NT2/D1 (cell line): ENCODE results near the gene RB1.

Experiments used
- DNase-seq: peaks from one replicate; pipeline ENCODE4 v3.0.0-alpha.2; 2011; ENCODE audit warnings: low read depth, low spot score
- H3K27me3 ChIP-seq: 2 replicates; pipeline ENCODE4 v1.6.0; 2011; ENCODE audit warnings: mild to moderate bottlenecking; ENCODE audit not compliant: insufficient read length, insufficient read depth
- H3K36me3 ChIP-seq: 2 replicates; pipeline ENCODE4 v1.6.1; 2011; ENCODE audit warnings: mild to moderate bottlenecking, low read length, mixed read lengths; ENCODE audit not compliant: insufficient read depth, insufficient read length
- H3K4me1 ChIP-seq: 2 replicates; pipeline ENCODE4 v1.5.1; 2011; ENCODE audit not compliant: insufficient read depth, insufficient read length
- H3K4me3 ChIP-seq: 2 replicates; pipeline ENCODE4 v1.5.1; 2011; ENCODE audit warnings: low read depth; ENCODE audit not compliant: insufficient read length
- H3K9ac ChIP-seq: 2 replicates; pipeline ENCODE4 v1.6.0; 2011; ENCODE audit warnings: low read depth; ENCODE audit not compliant: insufficient read length
- H3K9me3 ChIP-seq: 2 replicates; pipeline ENCODE4 v1.5.1; 2011; ENCODE audit warnings: mild to moderate bottlenecking, low read length; ENCODE audit not compliant: insufficient read depth
- SUZ12 ChIP-seq: IDR thresholded peaks from 2 replicates; pipeline ENCODE4 v1.6.1; 2011; ENCODE audit not compliant: insufficient read length, insufficient read depth; ENCODE audit errors: extremely low read depth
- YY1 ChIP-seq: IDR thresholded peaks from 2 replicates; pipeline ENCODE4 v1.6.1; 2011; ENCODE audit not compliant: insufficient read length, insufficient read depth
- ZNF274 ChIP-seq: IDR thresholded peaks from 2 replicates; pipeline ENCODE4 v1.6.1; 2011; ENCODE audit warnings: mild to moderate bottlenecking, low read depth, low read length

Gene RB1

DNA sequence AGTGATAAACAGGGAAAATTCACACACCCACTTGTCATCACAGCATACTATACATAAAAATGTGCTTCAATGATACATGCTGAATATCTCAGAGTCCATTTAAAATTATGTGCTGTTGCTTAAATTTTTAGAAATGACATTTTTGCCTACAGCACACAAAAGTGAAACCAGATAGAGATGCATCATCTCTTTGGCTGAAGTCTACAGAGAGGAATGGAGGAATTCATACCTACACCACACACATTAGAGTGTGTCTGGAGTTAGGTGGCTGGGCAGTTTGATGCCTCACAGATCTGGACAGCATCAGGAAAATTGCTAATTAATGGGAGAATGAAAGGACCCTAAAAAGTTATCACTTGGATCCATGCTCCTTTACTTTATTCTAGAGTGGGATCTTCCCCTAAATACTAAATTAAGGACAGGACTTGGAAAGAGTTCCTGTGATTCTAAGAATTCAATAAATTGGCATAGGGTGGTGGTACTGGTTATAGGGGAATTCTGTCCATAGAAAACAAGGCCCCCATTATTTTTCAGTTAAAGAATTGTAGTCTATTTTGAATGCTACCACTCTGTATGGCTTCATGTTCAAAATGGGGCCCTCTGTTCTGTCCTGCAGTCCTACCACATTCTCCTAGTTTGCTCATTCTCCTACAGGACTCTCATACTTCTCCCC, 188.0 kb downstream of the RB1 start:
- no peak for DNase-seq
- no peak for TF ChIP-seq SUZ12
- TF ChIP-seq YY1 = no peak
- TF ChIP-seq ZNF274 = no peak
- Histone ChIP-seq H3K9ac (no peak overlapping the region), H3K4me1 (no peaks in the 10 kb centered on the region), H3K4me3 (no peak overlapping the region), H3K27me3 (no peaks in the 10 kb centered on the region), H3K36me3 (no peaks in the 10 kb centered on the region), H3K9me3 (no peaks in the 10 kb centered on the region)

DNA sequence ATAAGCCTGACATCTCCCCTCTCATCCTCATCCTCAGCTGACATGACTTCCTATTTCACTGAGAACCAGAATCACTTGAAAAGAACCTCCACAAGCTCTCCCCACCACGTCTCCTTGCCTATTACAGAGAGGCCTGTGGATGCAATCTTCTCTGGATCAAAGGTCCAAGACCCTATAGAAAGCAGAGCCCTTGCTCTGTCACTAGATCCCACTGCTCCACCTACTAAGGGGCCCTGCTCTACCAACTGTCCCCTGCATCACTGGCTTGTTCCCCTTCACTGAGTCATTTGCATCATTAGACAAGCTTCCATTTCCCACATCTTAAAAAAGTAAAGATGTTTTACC, 188.5 kb downstream of the RB1 start:
- H3K9ac ChIP-seq = no peak overlapping the region
- H3K36me3 ChIP-seq = no peaks in the 10 kb centered on the region
- H3K4me3 ChIP-seq = no peak overlapping the region
- no peaks in the 10 kb centered on the region for H3K9me3 ChIP-seq
- TF ChIP-seq YY1 (no peak), SUZ12 (no peak), ZNF274 (no peak)
- no peaks in the 10 kb centered on the region for H3K27me3 ChIP-seq
- H3K4me1 ChIP-seq = no peaks in the 10 kb centered on the region
- DNase-seq = no peak

DNA sequence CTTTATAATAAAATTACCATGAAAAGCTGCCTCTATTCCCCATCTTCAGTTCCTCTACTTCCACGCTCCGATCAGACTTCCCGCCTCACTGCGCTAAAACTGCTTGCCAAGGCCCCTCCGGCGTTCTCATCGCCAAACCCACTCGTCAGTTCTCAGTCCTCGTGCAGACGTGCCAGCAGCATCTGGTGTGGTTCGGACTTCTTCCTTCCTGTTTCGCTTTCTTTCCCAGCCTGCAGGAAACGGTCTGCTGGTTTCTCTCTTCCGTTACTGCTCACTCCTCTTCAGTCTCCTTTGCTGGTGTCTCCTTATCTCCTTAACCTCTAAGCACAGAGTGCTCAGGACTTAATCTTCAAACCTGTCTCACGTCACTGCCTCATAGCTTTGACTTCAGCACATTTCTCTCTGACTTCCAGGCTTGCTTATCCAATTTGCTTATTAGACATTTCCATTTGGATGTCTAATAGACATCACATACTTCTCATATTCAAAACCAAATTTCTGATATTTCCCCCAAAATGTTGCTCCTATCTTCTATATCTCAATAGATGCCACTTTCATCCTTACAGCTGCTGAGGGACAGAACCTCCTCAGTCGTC, 189.0 kb downstream of the RB1 start:
- Histone ChIP-seq H3K4me1 (no peaks in the 10 kb centered on the region), H3K4me3 (no peak overlapping the region), H3K9me3 (no peaks in the 10 kb centered on the region), H3K36me3 (no peaks in the 10 kb centered on the region), H3K27me3 (no peaks in the 10 kb centered on the region), H3K9ac (no peak overlapping the region)
- TF ChIP-seq ZNF274 (no peak), YY1 (no peak), SUZ12 (no peak)
- DNase-seq = no peak

DNA sequence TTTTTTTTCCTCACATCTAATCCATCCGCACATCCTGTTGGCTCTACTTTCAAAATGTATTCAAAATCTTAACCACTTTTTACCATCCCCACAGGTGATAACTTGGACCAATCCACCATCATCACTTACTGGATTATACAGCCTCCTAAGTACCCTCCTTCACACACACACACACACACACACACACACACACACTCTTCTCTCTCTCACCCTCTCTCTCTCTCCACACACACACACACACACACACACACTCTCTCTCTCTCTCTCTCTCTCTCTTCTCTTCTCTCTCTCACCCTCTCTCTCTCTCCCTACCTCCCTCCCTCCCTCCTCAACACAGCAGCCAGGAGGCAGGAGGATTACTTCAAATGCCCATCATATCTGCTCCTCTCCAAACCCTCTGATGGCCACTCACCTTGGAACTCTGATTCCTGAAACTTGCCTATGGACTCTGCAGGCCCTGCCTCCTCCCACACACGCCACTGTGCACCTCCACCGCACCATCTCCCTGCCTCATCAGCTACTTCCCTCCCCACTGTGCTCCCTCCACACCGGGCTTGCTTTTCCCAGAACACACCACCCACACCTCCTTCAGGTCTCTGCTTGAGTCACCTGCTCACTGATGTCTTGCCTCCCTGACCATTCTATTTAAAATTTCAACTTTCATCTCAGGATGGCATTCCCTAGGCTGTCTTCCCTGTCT, 189.7 kb downstream of the RB1 start:
- no peaks in the 10 kb centered on the region for H3K36me3 ChIP-seq
- no peak for DNase-seq
- no peak overlapping the region for H3K4me3 ChIP-seq
- H3K9ac ChIP-seq = no peak overlapping the region
- no peak for TF ChIP-seq YY1
- no peak for TF ChIP-seq SUZ12
- TF ChIP-seq ZNF274 = no peak
- no peaks in the 10 kb centered on the region for H3K4me1 ChIP-seq
- no peaks in the 10 kb centered on the region for H3K9me3 ChIP-seq
- H3K27me3 ChIP-seq = no peaks in the 10 kb centered on the region

DNA sequence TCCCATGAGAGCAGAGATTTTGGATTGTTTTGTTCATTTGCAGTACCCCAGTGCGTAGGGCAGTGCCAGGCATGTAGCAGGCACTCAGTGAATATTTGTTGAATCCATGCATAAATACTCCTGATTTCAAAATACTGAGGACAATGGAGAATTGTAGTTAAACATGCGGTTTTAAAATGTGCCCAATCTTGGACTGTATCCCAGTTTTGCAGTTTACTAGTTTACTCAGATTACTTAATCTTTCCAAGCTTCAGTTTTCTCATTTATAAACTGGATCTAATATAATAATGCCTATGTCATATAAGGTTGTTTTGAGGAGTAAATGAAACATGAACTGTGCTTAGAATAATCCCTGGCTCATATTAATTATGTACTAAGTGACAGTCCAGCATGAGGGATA, 190.3 kb downstream of the RB1 start:
- no peaks in the 10 kb centered on the region for H3K27me3 ChIP-seq
- no peak overlapping the region for H3K4me3 ChIP-seq
- H3K9ac ChIP-seq = no peak overlapping the region

DNA sequence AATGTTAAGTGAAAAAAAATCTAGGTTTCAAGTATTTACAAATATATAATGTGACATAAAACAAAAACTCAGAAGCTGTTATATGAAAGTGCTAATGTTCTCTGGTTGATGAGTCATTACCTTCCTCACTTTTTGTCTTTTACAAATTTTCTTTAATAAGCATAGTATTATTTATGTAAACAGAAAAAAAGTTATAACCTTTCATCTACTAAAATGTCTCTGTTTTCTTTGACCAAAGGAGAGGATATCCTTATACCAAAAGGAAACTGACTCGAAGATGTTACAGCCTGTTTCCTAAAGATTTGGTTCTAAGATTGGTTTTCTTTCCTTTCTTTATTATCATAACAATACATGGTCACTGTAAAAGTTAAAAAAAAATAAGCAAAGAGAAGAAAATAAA, 191.3 kb downstream of the RB1 start:
- no peak overlapping the region for H3K4me3 ChIP-seq
- no peaks in the 10 kb centered on the region for H3K4me1 ChIP-seq

More for the DNA sequence above, 190.3 kb downstream of the RB1 start:
- no peak for DNase-seq
- H3K9me3 ChIP-seq = no peaks in the 10 kb centered on the region
- H3K4me1 ChIP-seq = no peaks in the 10 kb centered on the region
- H3K36me3 ChIP-seq = no peaks in the 10 kb centered on the region
- TF ChIP-seq SUZ12 (no peak), YY1 (no peak), ZNF274 (no peak)

DNA sequence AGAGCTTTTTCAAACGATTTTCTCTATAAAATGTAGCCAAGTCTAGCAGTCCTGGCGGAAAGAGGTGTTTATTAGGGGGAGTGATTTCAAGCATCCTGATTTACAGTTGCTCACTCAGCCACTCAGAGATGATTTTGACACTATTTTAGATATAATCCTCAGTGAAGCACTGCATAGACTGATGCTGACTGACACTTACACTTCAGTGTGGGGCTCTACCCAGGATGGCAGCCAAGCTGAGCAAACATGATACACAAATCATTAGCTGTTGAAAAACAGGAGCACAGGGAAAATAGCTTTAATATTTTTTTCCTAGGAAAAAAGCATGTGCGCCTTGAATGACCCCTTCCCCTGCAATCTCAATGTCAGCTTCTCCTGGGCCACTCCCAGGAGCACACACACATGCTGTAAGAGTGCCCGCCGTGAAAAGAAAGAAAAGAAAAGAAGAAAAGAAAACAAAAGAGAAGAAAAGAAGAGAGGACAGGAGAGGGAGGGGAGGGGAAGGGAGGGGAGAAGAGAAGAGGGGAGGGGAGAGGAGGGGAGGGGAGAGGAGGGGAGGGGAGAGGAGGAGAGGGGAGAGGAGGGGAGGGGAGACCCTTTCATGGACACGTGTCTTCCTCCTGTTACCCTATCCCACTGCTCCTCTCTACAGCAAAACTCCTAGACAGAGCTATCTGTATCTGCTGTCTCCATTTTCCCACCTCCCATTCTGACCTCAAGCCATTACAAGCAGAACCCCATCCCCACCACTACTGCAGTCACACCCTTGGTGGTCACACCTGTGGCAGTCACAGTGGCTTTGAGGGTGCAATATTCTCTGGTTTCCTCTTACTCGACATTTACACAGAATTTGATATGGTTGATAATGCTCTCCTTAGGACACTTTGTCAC, 193.0 kb downstream of the RB1 start:
- Histone ChIP-seq H3K4me1 (no peaks in the 10 kb centered on the region), H3K9me3 (no peaks in the 10 kb centered on the region), H3K27me3 (no peaks in the 10 kb centered on the region), H3K9ac (no peak overlapping the region), H3K4me3 (no peak overlapping the region), H3K36me3 (no peaks in the 10 kb centered on the region)
- TF ChIP-seq ZNF274 = no peak
- no peak for DNase-seq

More for the DNA sequence above, 191.3 kb downstream of the RB1 start:
- Histone ChIP-seq H3K9ac (no peak overlapping the region), H3K36me3 (no peaks in the 10 kb centered on the region), H3K27me3 (no peaks in the 10 kb centered on the region), H3K9me3 (no peaks in the 10 kb centered on the region)
- TF ChIP-seq ZNF274 (no peak), SUZ12 (no peak), YY1 (no peak)
- DNase-seq = no peak
